ENCODE measurements around the gene DTNB.

DTNB gene

GRCh38 chr2:25454824-25455611 is 218.4 kb downstream of the DTNB start:
- no peak for DNase-seq (ENCODE audit: low spot score)

GRCh38 chr2:25453199-25453905 is 220.0 kb downstream of the DTNB start:
- DNase-seq (ENCODE audit: low spot score) = no peak

GRCh38 chr2:25448808-25449207 is 224.6 kb downstream of the DTNB start:
- no peak for DNase-seq (ENCODE audit: low spot score)

GRCh38 chr2:25447018-25447417 is 226.4 kb downstream of the DTNB start:
- DNase-seq (ENCODE audit: low spot score) = no peak

- no peak for DNase-seq (ENCODE audit: low spot score)
Observed at GRCh38 chr2:25446122-25446521, 227.3 kb downstream of the DTNB start.

GRCh38 chr2:25445464-25445863 is 227.9 kb downstream of the DTNB start:
- DNase-seq (ENCODE audit: low spot score) = no peak

- DNase-seq (ENCODE audit: low spot score) = no peak
Observed at GRCh38 chr2:25444608-25445270, 228.6 kb downstream of the DTNB start.

- no peak for DNase-seq (ENCODE audit: low spot score)
Observed at GRCh38 chr2:25443766-25444165, 229.6 kb downstream of the DTNB start.

- no peak for DNase-seq (ENCODE audit: low spot score)
Observed at GRCh38 chr2:25441353-25441752, 232.0 kb downstream of the DTNB start.

GRCh38 chr2:25438793-25439192 is 234.6 kb downstream of the DTNB start:
- no peak for DNase-seq (ENCODE audit: low spot score)

- DNase-seq (ENCODE audit: low spot score) = no peak
Observed at GRCh38 chr2:25437881-25438662, 235.3 kb downstream of the DTNB start.

GRCh38 chr2:25435421-25435820 is 238.0 kb downstream of the DTNB start:
- DNase-seq (ENCODE audit: low spot score) = no peak

GRCh38 chr2:25431604-25432003 is 241.8 kb downstream of the DTNB start:
- no peak for DNase-seq (ENCODE audit: low spot score)

GRCh38 chr2:25430556-25430955 is 242.8 kb downstream of the DTNB start:
- DNase-seq (ENCODE audit: low spot score) = no peak

- DNase-seq (ENCODE audit: low spot score) = no peak
Observed at GRCh38 chr2:25426326-25426725, 247.1 kb downstream of the DTNB start.

- DNase-seq (ENCODE audit: low spot score) = no peak
Observed at GRCh38 chr2:25424426-25425028, 248.8 kb downstream of the DTNB start.

- no peak for DNase-seq (ENCODE audit: low spot score)
Observed at GRCh38 chr2:25421820-25422411, 251.5 kb downstream of the DTNB start.

GRCh38 chr2:25421289-25421688 is 252.1 kb downstream of the DTNB start:
- DNase-seq (ENCODE audit: low spot score) = no peak

GRCh38 chr2:25420820-25421237 is 252.5 kb downstream of the DTNB start:
- DNase-seq (ENCODE audit: low spot score) = no peak

GRCh38 chr2:25419678-25420242 is 253.6 kb downstream of the DTNB start:
- DNase-seq (ENCODE audit: low spot score) = no peak

Data from D341Med (cell line).